Chondrocyte (in vitro differentiated cells): ENCODE measurements around the gene HECW1. TPM values are rescaled to one million over a fixed set of nuclear protein-coding genes. Genes with fewer than 3 reads are reported as not detected.

Experiments used
- DNase-seq: peaks from one replicate; pipeline ENCODE4 v3.0.0; 2021; ENCODE audit warnings: mixed read lengths, low spot score
- H3K27ac Mint-ChIP-seq: one replicate; pipeline ENCODE4 v1.8.0; 2021; ENCODE audit warnings: mild to moderate bottlenecking, moderate library complexity, mixed read lengths; ENCODE audit not compliant: unreplicated experiment
- H3K27me3 Mint-ChIP-seq: 2 replicates; pipeline ENCODE4 v1.8.0; 2021; ENCODE audit warnings: low read depth, mixed read lengths
- H3K36me3 Mint-ChIP-seq: 2 replicates; pipeline ENCODE4 v1.8.0; 2021; ENCODE audit warnings: low read depth, mixed read lengths
- H3K4me1 Mint-ChIP-seq: 2 replicates; pipeline ENCODE4 v1.8.0; 2021; ENCODE audit warnings: low read depth, mild to moderate bottlenecking, mixed read lengths
- H3K4me3 Mint-ChIP-seq: one replicate; pipeline ENCODE4 v1.8.0; 2021; ENCODE audit warnings: mild to moderate bottlenecking, moderate library complexity, mixed read lengths; ENCODE audit not compliant: unreplicated experiment
- H3K9me3 Mint-ChIP-seq: 2 replicates; pipeline ENCODE4 v1.8.0; 2021; ENCODE audit warnings: low read depth, mixed read lengths
- CTCF ChIP-seq: fragments of 200-600 bp; sonication (generic); IDR thresholded peaks from 2 replicates; pipeline ENCODE4 v1.5.0; 2021; ENCODE audit warnings: antibody characterized with exemption, mild to moderate bottlenecking, moderate library complexity
- total RNA-seq: library from RNA; stranded (reverse); gene quantifications from 3 replicates; pipeline ENCODE4 v1.2.1, GENCODE V29; 2021

The HECW1 gene
- total RNA-seq, 1 donor from 2014 or later, result 1.9 TPM

DNA sequence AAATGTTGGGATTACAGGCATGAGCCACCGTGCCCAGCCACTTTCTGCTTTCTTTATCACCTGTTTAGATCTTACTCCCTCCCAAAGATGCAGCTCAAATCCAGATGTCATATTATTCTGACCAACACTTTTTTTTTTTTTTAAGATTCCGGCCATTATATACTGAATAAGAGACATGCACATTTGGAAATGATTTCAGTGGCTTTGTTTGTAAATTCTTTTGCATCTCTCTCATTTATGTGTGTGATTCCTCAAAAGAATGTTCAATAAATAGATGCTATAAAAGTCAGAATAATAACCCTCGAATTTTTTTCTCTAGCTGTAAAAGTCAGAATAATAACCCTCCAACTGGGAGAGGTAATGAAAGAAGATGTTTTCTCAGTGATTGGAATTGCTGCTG, 25.4 kb downstream of the HECW1 start:
- H3K4me1 Mint-ChIP-seq, result peaks cover 38% of the 10 kb centered on the region
- H3K27ac Mint-ChIP-seq, result peak overlapping the region; percentile 2
- no peaks in the 10 kb centered on the region for H3K9me3 Mint-ChIP-seq
- DNase-seq, result no peak
- TF ChIP-seq CTCF, result no peak
- no peaks in the 10 kb centered on the region for H3K36me3 Mint-ChIP-seq
- H3K4me3 Mint-ChIP-seq, result no peak overlapping the region
- no peaks in the 10 kb centered on the region for H3K27me3 Mint-ChIP-seq

- Mint-ChIP-seq H3K27ac (no peak overlapping the region), H3K9me3 (no peaks in the 10 kb centered on the region), H3K36me3 (no peaks in the 10 kb centered on the region), H3K4me3 (no peak overlapping the region), H3K27me3 (no peaks in the 10 kb centered on the region), H3K4me1 (peaks cover 38% of the 10 kb centered on the region)
- no peak for DNase-seq
- TF ChIP-seq CTCF, result no peak
These were observed 26.3 kb downstream of the HECW1 start for GRCh38 chr7:43138710-43139109.

DNA sequence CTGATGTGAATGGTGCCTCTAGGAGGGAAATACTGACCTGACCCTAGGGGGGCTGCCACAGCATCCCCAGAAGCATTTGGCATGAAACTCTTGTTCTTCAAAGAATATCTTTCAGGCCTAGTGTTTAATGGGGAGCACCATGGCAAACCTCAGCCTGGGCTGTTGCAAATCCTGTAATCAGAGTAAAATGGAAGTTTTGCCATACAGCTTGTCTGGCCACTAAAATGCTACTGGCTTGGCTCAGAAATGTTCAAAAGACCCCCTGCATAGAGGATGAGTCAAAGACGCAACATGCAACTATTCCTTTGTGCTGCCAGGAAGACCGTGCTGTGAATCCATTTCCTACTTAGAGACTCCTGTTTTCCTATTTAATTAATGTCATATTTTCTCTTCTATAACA, 26.7 kb downstream of the HECW1 start:
- no peak for TF ChIP-seq CTCF
- H3K36me3 Mint-ChIP-seq, result no peaks in the 10 kb centered on the region
- H3K4me1 Mint-ChIP-seq, result peaks cover 38% of the 10 kb centered on the region
- DNase-seq, result no peak
- no peaks in the 10 kb centered on the region for H3K27me3 Mint-ChIP-seq
- no peaks in the 10 kb centered on the region for H3K9me3 Mint-ChIP-seq
- peak overlapping the region; percentile 63 for H3K27ac Mint-ChIP-seq
- no peak overlapping the region for H3K4me3 Mint-ChIP-seq

DNA sequence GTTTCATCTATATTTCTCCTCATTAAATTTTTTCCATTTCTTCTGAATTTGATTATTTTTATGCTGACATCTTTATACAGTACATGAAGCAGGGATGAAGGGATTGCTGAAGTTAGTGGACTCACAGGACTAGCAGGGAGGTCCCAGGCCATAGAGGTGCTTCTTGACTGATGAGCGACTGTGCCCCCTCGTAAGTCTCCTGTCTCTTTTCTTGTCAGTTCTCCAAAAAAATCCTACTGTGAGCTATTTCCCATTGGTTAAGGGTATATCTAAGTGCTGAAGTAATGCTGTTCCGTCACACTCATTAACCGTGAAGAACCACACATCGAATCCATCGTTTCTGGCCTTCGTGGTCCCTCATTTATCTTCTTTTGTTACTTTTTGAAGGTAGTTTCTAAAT, 27.7 kb downstream of the HECW1 start:
- Mint-ChIP-seq H3K27ac (no peak overlapping the region), H3K9me3 (no peaks in the 10 kb centered on the region), H3K4me3 (no peak overlapping the region), H3K27me3 (no peaks in the 10 kb centered on the region), H3K4me1 (peaks cover 34% of the 10 kb centered on the region), H3K36me3 (no peaks in the 10 kb centered on the region)
- no peak for DNase-seq
- TF ChIP-seq CTCF, result no peak

DNA sequence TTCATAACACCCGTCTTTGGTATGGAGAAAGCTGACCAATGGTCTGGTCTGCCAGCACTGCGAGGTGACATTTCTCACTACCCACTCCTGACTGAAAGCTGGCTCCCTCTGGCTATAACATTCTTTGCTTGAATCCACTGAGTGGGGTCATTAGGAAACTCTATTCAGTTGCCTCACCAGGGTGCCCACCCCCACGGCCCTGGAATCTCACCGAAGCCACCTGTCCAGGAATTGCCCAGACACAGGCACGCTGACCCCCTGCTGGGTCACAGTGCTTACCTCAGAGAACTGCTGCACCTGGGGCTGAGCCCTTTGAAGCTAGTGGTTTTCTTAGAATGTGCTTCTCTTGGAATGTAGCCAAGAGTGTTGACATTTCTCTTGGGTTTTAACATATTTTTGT, 28.6 kb downstream of the HECW1 start:
- H3K4me1 Mint-ChIP-seq, result peaks cover 25% of the 10 kb centered on the region
- H3K27ac Mint-ChIP-seq, result no peak overlapping the region

More for the DNA sequence above, 28.6 kb downstream of the HECW1 start:
- no peak overlapping the region for H3K4me3 Mint-ChIP-seq
- no peaks in the 10 kb centered on the region for H3K27me3 Mint-ChIP-seq
- no peaks in the 10 kb centered on the region for H3K9me3 Mint-ChIP-seq
- no peak for TF ChIP-seq CTCF
- no peak for DNase-seq
- no peaks in the 10 kb centered on the region for H3K36me3 Mint-ChIP-seq
